ENCODE measurements around the gene BST1.

- TF ChIP-seq CTCF (IDR thresholded peaks at IDR 0.05 in 4 of 5, conservative IDR thresholded peaks at IDR 0.05 in 1 of 5) (no peak), POLR2A (IDR thresholded peaks at IDR 0.05) (no peak)
Observed at GRCh38 chr4:15674046-15674445, 28.8 kb upstream of the BST1 start.
